Neural progenitor cell (in vitro differentiated cells): ENCODE measurements around the gene ZNF831.

Experiments
- EZH2 ChIP-seq: fragments of 200-600 bp; sonication (generic); IDR thresholded peaks from 2 replicates; pipeline ENCODE4 v1.6.1; 2017; ENCODE audit warnings: antibody characterized with exemption, mild to moderate bottlenecking, moderate library complexity
- TF ChIP-seq, protein P1 (sequence below): fragments of 200-600 bp; sonication (generic); IDR thresholded peaks from 2 replicates; pipeline ENCODE4 v1.5.1; 2017; ENCODE audit warnings: antibody characterized with exemption, mild to moderate bottlenecking

DNA sequence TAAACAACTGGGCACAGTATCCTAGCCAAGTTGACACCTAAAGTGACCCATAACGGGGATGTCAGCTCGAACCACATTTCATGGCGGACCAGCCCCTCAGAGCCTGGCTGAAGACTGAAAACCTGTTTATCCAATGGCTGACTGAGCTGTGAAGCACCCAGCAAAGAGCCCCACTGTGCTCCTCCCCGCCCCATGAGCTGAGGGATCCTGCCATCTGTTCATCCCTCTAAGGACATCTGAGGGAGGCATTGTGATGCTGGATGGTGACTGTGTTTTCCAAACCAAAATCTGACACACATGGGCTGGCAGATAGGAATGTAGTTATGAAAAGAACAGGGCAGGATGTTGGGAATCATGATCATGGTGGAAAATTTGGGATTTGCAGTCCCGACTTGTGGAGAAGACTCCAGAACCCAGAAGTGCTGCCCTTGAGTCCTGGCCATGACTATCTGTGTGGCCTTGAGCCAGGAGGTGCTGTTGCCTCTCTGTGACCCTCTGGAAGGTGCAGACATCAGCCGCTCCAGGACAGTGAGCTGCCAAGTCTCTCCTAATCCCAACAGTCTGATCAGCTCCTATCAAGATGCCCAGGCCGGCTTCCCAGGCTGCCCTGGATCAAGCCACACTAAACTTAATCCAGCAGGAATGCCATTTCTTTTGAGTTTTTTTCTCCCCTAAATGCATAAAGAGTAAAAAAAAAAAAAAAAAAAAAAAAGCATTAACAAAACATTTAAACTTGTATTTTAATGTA is 142.5 kb downstream of the ZNF831 start:
- TF ChIP-seq EZH2, result no peak
- TF ChIP-seq, protein P1, sequence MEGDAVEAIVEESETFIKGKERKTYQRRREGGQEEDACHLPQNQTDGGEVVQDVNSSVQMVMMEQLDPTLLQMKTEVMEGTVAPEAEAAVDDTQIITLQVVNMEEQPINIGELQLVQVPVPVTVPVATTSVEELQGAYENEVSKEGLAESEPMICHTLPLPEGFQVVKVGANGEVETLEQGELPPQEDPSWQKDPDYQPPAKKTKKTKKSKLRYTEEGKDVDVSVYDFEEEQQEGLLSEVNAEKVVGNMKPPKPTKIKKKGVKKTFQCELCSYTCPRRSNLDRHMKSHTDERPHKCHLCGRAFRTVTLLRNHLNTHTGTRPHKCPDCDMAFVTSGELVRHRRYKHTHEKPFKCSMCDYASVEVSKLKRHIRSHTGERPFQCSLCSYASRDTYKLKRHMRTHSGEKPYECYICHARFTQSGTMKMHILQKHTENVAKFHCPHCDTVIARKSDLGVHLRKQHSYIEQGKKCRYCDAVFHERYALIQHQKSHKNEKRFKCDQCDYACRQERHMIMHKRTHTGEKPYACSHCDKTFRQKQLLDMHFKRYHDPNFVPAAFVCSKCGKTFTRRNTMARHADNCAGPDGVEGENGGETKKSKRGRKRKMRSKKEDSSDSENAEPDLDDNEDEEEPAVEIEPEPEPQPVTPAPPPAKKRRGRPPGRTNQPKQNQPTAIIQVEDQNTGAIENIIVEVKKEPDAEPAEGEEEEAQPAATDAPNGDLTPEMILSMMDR, result no peak
